GM13977 (cell line): ENCODE data around the gene EPB41L4A.
A peak's percentile ranks its signal among the peaks of the same experiment; 100 is the strongest.

Experiments
- DNase-seq: peaks from one replicate; pipeline ENCODE4 v3.0.0; 2012; ENCODE audit warnings: low spot score
- CTCF ChIP-seq: IDR thresholded peaks from 2 replicates; pipeline ENCODE4 v1.5.1; 2012; ENCODE audit warnings: mild to moderate bottlenecking, control low read depth; ENCODE audit not compliant: insufficient read depth; ENCODE audit errors: extremely low read depth, missing control alignments
- in situ Hi-C: fragments of 300-500 bp; cut with MboI; formaldehyde crosslinking; loops from one replicate; pipeline ENCODE4 v1.12.0; 2022; ENCODE audit warnings: low sequenced_read_pairs, low pct_unique_long_range_greater_than_20kb, mixed read lengths, inconsistent platforms; ENCODE audit not compliant: unreplicated experiment

EPB41L4A gene

DNA sequence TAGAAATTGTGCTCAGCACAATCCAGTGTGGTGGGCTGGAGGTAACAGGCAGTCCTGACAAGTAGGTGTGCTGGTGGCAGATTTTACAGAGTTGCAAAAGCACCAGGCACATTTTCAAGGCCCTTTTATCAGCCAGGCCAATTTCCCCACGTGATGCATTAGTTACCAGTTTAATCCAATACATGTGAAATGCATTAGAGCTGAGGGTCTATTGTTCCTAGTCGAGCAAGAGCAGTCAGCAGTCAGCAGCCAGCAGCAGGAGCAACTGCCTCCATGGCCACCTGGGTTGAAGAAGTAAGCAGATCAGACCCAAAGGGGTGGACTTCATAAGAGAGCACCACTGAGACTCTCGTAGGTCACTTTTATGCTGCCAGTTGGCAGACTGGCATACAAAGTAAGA, 76.7 kb downstream of the EPB41L4A start:
- in situ Hi-C loops = no loop called here
- no peak for DNase-seq
- TF ChIP-seq CTCF = no peak

- TF ChIP-seq CTCF = no peak
- DNase-seq = no peak
- in situ Hi-C loops = no loop called here
Observed at GRCh38 chr5:112339761-112340160, 79.3 kb downstream of the EPB41L4A start.

- TF ChIP-seq CTCF = no peak
- in situ Hi-C loops = no loop called here
- no peak for DNase-seq
Observed at GRCh38 chr5:112338681-112339337, 80.3 kb downstream of the EPB41L4A start.

DNA sequence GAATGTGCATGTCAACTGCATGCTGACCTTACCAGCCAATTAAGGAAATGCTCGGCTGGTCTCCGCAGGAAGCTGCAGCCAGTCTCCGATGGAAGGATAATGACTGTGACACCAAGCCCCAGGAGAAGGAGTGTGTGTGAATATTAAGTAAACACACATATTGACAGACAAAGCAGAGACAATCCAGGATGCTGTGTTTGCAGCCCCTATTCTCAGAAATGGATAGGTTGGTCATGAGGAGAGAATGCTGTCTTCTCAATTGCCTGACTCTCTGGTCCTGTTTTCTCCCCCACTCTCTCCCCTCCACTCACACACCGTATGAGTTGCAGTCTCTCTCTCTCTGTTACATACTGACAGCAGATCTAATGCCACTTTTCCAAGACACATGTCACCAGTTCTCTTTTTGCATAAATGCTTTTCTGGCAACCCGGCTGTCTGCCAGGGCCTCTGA, 85.7 kb downstream of the EPB41L4A start:
- no peak for DNase-seq
- TF ChIP-seq CTCF = no peak
- in situ Hi-C loops = no loop called here

DNA sequence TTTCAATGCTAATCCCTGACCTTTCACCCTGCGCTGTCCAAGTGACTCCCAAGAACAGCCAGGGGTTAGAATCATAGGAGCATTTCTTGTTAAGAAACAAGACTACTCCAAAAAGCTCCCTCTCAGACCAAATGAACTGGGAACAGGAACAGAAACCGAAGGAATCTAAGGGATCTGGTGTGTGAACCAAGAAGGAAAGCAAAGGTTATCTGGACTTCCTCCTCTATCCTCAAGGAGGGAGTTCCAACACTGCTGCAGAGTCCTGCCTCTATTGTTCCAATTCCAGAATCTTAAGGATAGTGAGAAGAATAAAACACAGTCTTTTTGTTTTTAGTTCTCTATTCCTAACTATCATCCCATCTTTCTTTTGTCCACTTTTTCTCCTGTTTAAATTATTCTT, 87.2 kb downstream of the EPB41L4A start:
- TF ChIP-seq CTCF = no peak
- in situ Hi-C loops = no loop called here
- no peak for DNase-seq

DNA sequence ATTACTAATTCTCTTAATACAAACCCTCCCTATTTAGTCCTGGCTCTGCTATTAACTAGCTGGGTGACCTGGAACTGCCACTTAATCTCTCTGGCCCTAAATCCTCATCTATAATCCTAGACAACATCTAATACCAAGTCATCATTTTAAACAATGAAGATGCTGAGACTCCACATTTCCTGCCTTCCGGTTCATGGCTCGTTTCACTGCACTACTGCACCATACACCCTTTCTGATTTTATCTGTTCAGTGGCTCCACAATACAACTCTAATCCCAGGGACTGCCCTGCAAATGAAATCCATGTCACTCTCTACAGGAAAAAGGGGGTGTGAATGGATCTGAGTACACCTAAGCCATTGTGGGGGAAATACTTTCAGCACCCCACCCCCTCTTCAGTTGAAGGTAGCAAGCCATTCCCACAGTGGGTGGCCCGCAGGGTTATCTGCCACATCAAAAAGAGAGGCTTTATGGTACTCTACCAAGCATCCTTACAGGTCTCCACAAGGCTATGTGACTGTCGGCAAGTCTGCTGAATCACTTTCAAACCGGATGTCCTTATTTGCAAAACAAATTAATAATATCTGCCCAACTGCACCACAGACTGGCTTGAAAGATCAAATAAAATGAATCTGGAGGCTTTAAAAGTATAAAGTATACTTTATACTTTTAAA, 89.5 kb downstream of the EPB41L4A start:
- no peak for TF ChIP-seq CTCF
- peak; percentile 31 for DNase-seq
- in situ Hi-C loops = no loop called here

DNA sequence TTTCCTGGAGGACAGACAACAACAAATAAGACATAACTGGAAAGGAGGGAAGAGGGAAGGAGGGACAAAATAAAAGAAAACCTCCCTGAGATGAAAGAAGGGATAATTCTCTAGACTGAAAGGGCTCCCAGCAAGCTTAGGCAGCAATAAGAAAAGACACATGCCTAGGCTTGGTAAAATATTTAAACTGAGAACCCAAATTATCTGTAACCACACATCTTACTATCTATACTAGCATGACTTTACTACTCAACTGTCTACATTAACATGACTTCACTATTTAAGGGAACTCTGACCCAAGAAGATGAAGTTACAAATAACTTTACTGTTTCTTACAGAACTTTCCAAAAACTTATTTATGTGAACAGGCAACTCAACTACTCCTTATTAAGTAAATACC, 95.9 kb downstream of the EPB41L4A start:
- no peak for TF ChIP-seq CTCF
- no peak for DNase-seq
- in situ Hi-C loops = no loop called here
